Activated CD4-positive, alpha-beta memory T cell treated with anti-CD3 and anti-CD28 coated beads for 36 hours (primary cell): Measurements from ENCODE around the gene JOSD1. TPM values are rescaled to one million over a fixed set of nuclear protein-coding genes. Genes with fewer than 3 reads are reported as not detected.

ENCODE experiments used
- CTCF ChIA-PET: fragments of 350-600 bp; sonication (Branson Sonifier 250); formaldehyde crosslinking; loops from one replicate; lab custom pipeline; 2021; ENCODE audit warnings: antibody characterized with exemption, inconsistent platforms; lab: Charles Lee
- POLR2A ChIA-PET: fragments of 350-600 bp; sonication (Branson Sonifier 250); formaldehyde crosslinking; loops from one replicate; lab custom pipeline; 2021; ENCODE audit warnings: antibody characterized with exemption; lab: Charles Lee
- DNase-seq: peaks from one replicate; pipeline ENCODE4 v3.0.0-alpha.2; 2020
- H3K27ac Mint-ChIP-seq: one replicate; pipeline ENCODE4 v1.8.0; 2021; ENCODE audit warnings: mixed read lengths
- H3K27me3 Mint-ChIP-seq: one replicate; pipeline ENCODE4 v1.8.0; 2021; ENCODE audit warnings: mixed read lengths
- H3K36me3 Mint-ChIP-seq: one replicate; pipeline ENCODE4 v1.8.0; 2021; ENCODE audit warnings: mixed read lengths
- H3K4me1 Mint-ChIP-seq: one replicate; pipeline ENCODE4 v1.8.0; 2021; ENCODE audit warnings: low read depth, mixed read lengths
- H3K4me3 Mint-ChIP-seq: one replicate; pipeline ENCODE4 v1.8.0; 2021; ENCODE audit warnings: mild to moderate bottlenecking, mixed read lengths
- H3K9me3 Mint-ChIP-seq: one replicate; pipeline ENCODE4 v1.8.0; 2021; ENCODE audit warnings: mixed read lengths
- intact Hi-C: fragments of 100-400 bp; cut with micrococcal nuclease; formaldehyde crosslinking; loops from one replicate; pipeline ENCODE4 v1.15.1; 2023
- total RNA-seq, 2 experiments: library from RNA; stranded (reverse); gene quantifications; one replicate each; pipeline ENCODE4 v1.2.3, GENCODE V29; 2021

JOSD1 gene
- total RNA-seq, 2 experiments from 2014 or later: 71.8 to 78.4 TPM

GRCh38 chr22:38710866-38711265, 10.1 kb upstream of the JOSD1 start:
- Mint-ChIP-seq H3K4me3 (no peak overlapping the region), H3K4me1 (peaks cover 64% of the 10 kb centered on the region), H3K36me3 (peaks cover 40% of the 10 kb centered on the region), H3K9me3 (no peaks in the 10 kb centered on the region), H3K27me3 (no peaks in the 10 kb centered on the region), H3K27ac (no peak overlapping the region)
- intact Hi-C loops: no loop called here
- POLR2A ChIA-PET: no interaction called here
- CTCF ChIA-PET: interaction anchor here (0.7 to 1.0 kb wide), 2 partner anchors 14 to 22 kb away, joined by 3 read pairs; no protein-coding TSS in a partner anchor
- DNase-seq: no peak

- intact Hi-C loops: no loop called here
- no peaks in the 10 kb centered on the region for H3K9me3 Mint-ChIP-seq
- CTCF ChIA-PET: interaction anchor here (0.7 to 1.8 kb wide), 2 partner anchors 15 to 23 kb away, joined by 3 to 9 read pairs; no protein-coding TSS in a partner anchor
- no peaks in the 10 kb centered on the region for H3K27me3 Mint-ChIP-seq
- POLR2A ChIA-PET: interaction anchor here (0.6 kb wide), 1 partner anchor 275 kb away, joined by 3 read pairs; no protein-coding TSS in a partner anchor
- H3K27ac Mint-ChIP-seq: no peak overlapping the region
- no peak for DNase-seq
- H3K4me3 Mint-ChIP-seq: no peak overlapping the region
- H3K36me3 Mint-ChIP-seq: peaks cover 37% of the 10 kb centered on the region
- H3K4me1 Mint-ChIP-seq: peaks cover 64% of the 10 kb centered on the region
Measured at GRCh38 chr22:38710351-38710750, 9.6 kb upstream of the JOSD1 start.

GRCh38 chr22:38709306-38709705, 8.6 kb upstream of the JOSD1 start:
- no peaks in the 10 kb centered on the region for H3K27me3 Mint-ChIP-seq
- intact Hi-C loops: loop anchor here (5.0 kb wide), 2 partner anchors 527 to 608 kb away; partner anchors contain the start of genes PLA2G6 and RPL3
- H3K4me1 Mint-ChIP-seq: peaks cover 69% of the 10 kb centered on the region
- H3K9me3 Mint-ChIP-seq: no peaks in the 10 kb centered on the region
- POLR2A ChIA-PET: no interaction called here
- no peak overlapping the region for H3K27ac Mint-ChIP-seq
- no peak for DNase-seq
- CTCF ChIA-PET: interaction anchor here (0.6 to 1.8 kb wide), 2 partner anchors 16 to 24 kb away, joined by 3 to 9 read pairs; no protein-coding TSS in a partner anchor
- no peak overlapping the region for H3K4me3 Mint-ChIP-seq
- peaks cover 37% of the 10 kb centered on the region for H3K36me3 Mint-ChIP-seq

GRCh38 chr22:38707984-38708383, 7.2 kb upstream of the JOSD1 start:
- H3K36me3 Mint-ChIP-seq: peaks cover 34% of the 10 kb centered on the region

DNA sequence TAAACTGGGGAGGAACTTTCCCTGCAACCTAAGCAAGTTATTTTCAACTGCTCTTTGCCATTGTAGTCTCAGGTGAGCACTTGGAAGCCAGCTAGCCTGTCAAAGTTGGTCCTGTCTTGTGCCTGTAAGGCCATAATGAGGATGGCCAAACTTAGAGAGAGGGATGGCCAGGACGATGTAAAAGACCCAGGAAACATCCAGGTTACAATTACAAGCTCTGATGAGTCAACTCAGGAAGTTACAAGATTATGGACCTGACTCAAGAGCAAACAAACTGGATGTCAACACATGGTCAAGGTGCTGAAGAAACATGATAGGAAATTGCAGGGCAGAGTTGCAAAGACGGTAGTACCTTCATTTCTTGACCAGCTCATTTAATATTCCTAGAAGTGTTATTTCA, 6.6 kb upstream of the JOSD1 start:
- ChIA-PET CTCF (interaction anchor here (1.0 to 3.8 kb wide), 8 partner anchors 8 to 655 kb away, joined by 3 to 22 read pairs (median 4); partner anchors contain the start of gene TOMM22), POLR2A (interaction anchor here (1.4 to 1.5 kb wide), 2 partner anchors 26 to 49 kb away, joined by 5 to 8 read pairs; partner anchors contain the start of gene TOMM22)
- intact Hi-C loops: loop anchor here (5.0 kb wide), 2 partner anchors 525 to 610 kb away; partner anchors contain the start of genes PLA2G6 and RPL3
- no peaks in the 10 kb centered on the region for H3K9me3 Mint-ChIP-seq
- no peak for DNase-seq
- peak overlapping the region; percentile 92 for H3K4me3 Mint-ChIP-seq
- H3K27me3 Mint-ChIP-seq: no peaks in the 10 kb centered on the region
- peaks cover 55% of the 10 kb centered on the region for H3K4me1 Mint-ChIP-seq
- peaks cover 32% of the 10 kb centered on the region for H3K36me3 Mint-ChIP-seq
- peak overlapping the region; percentile 91 for H3K27ac Mint-ChIP-seq

More at GRCh38 chr22:38707984-38708383, 7.2 kb upstream of the JOSD1 start:
- Mint-ChIP-seq H3K27me3 (no peaks in the 10 kb centered on the region), H3K4me1 (peaks cover 61% of the 10 kb centered on the region), H3K4me3 (peak overlapping the region; percentile 25), H3K27ac (peak overlapping the region; percentile 91), H3K9me3 (no peaks in the 10 kb centered on the region)
- CTCF ChIA-PET: interaction anchor here (1.0 to 3.8 kb wide), 8 partner anchors 9 to 656 kb away, joined by 3 to 22 read pairs (median 4); partner anchors contain the start of gene TOMM22
- POLR2A ChIA-PET: no interaction called here
- DNase-seq: no peak
- intact Hi-C loops: loop anchor here (5.0 kb wide), 2 partner anchors 526 to 609 kb away; partner anchors contain the start of genes PLA2G6 and RPL3

DNA sequence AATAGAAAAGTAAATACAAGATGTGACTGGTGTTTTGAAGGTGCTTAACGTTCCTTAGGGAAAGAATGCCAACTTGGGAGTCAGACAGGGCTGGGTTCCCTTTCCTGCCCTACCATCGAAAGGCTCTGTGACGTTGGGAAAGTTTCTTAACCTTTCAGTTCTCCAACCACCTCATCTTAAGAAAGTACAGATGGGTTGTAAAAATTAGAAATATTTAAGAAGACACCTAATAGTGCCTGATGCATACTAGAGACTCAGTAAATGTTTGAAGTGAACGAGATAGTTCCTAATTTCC, 6.1 kb upstream of the JOSD1 start:
- H3K9me3 Mint-ChIP-seq: no peaks in the 10 kb centered on the region
- POLR2A ChIA-PET: interaction anchor here (1.4 to 2.3 kb wide), 4 partner anchors 11 to 50 kb away, joined by 3 to 13 read pairs (median 6); partner anchors contain the start of gene TOMM22
- peak overlapping the region; percentile 92 for H3K4me3 Mint-ChIP-seq
- intact Hi-C loops: loop anchor here (5.0 kb wide), 2 partner anchors 525 to 610 kb away; partner anchors contain the start of genes PLA2G6 and RPL3
- DNase-seq: no peak
- no peaks in the 10 kb centered on the region for H3K27me3 Mint-ChIP-seq
- peaks cover 51% of the 10 kb centered on the region for H3K4me1 Mint-ChIP-seq
- H3K36me3 Mint-ChIP-seq: peaks cover 32% of the 10 kb centered on the region
- H3K27ac Mint-ChIP-seq: peak overlapping the region; percentile 91
- CTCF ChIA-PET: interaction anchor here (1.0 to 3.8 kb wide), 4 partner anchors 9 to 62 kb away, joined by 3 to 22 read pairs (median 9); partner anchors contain the start of gene TOMM22

GRCh38 chr22:38706101-38706900, 5.6 kb upstream of the JOSD1 start:
- Mint-ChIP-seq H3K4me1 (peaks cover 55% of the 10 kb centered on the region), H3K27ac (peak overlapping the region; percentile 91), H3K36me3 (peaks cover 32% of the 10 kb centered on the region), H3K9me3 (no peaks in the 10 kb centered on the region), H3K27me3 (peaks cover under 1% of the 10 kb centered on the region), H3K4me3 (peak overlapping the region; percentile 92)
- ChIA-PET CTCF (interaction anchor here (1.0 to 3.8 kb wide), 5 partner anchors 8 to 62 kb away, joined by 3 to 22 read pairs (median 5); partner anchors contain the start of gene TOMM22), POLR2A (interaction anchor here (0.6 to 2.3 kb wide), 16 partner anchors 9 to 612 kb away, joined by 3 to 13 read pairs (median 4); partner anchors contain the start of genes PLA2G6 and TOMM22)
- intact Hi-C loops: loop anchor here (5.0 kb wide), 2 partner anchors 524 to 611 kb away; partner anchors contain the start of genes PLA2G6 and RPL3
- DNase-seq: peak; percentile 52

DNA sequence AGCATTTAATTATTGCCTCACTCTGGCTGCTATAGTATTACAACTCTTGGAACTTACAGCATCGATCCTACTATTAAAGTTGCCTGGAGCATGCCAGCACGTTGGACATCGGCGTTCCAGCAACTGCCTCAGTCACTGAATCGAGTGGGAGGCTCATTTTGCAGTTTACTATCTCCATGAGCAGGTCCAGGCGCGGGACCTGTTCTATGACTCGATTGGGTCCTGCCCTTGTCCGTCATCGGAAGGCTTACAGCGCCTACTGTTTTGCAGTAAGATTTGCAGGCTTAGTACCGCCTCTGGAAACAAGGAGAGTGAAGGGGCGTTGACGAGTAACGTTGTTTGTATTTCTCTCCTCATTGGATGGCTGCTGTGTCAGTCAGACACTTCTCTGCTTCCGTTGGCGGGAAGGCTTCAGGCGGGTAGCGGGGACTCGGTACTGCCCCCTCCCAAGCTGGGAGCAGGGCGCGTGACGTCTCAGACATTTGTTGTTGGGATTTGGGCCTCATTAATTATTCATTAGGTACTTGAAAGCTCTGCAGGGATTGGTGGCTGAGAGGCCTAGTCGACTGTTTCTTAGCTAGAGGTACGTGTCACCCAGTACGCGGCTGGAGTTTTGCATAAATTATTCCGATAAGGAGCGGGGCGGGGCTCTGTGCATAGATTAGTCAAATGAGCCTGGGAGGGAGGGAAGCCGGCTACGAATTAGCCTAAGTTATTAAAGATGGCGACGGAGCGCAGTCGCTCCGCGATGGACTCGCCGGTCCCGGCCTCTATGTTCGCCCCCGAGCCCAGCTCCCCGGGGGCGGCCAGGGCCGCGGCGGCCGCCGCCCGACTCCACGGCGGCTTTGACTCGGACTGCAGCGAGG, 4.7 kb upstream of the JOSD1 start, which contains the start of gene GTPBP1:
TSS of gene GTPBP1 (plus strand) at position 710 of the 866 bp plus-strand sequence. CDS start at position 722, 12 bp downstream.
- CTCF ChIA-PET: interaction anchor here (1.1 to 3.8 kb wide), 5 partner anchors 17 to 63 kb away, joined by 4 to 22 read pairs (median 5); partner anchors contain the start of gene TOMM22

DNA sequence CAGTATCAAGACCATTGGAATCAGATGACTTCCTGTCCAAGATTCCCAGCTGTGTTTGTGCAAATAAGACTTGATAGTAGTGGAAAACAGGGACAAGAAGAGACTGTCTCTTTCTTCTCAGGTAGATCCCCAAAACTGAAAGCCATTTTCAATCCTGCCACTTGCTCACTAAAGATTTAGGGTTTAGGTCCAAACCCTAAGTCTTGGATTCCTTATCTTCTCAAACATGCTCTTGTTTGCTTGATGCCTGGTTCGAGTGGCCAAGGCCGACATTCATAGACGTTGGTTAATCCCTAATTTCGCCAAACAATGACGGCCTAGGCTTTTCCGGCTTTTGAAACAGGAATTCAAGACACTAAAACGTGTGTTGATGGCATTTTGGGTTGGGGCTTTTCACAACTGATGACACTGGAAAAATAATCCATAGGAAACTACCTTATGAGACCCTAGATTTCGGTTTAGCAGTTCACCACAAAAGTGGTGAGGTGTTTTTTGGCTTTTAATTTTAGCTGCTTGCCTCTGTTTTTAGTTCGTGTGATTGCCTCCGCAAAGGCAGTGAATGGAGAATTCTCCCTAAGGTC, 4.0 kb upstream of the JOSD1 start:
- Mint-ChIP-seq H3K27ac (peak overlapping the region; percentile 97), H3K4me1 (peaks cover 43% of the 10 kb centered on the region), H3K9me3 (no peaks in the 10 kb centered on the region), H3K36me3 (peaks cover 24% of the 10 kb centered on the region), H3K27me3 (peaks cover 1% of the 10 kb centered on the region), H3K4me3 (peak overlapping the region; percentile 87)
- no peak for DNase-seq
- intact Hi-C loops: loop anchor here (1.0 to 5.0 kb wide), 7 partner anchors 48 to 613 kb away; partner anchors contain the start of genes CBX7, CBY1, DDX17 and DMC1
- POLR2A ChIA-PET: interaction anchor here (0.7 to 2.3 kb wide), 4 partner anchors 8 to 614 kb away, joined by 5 to 13 read pairs (median 6); partner anchors contain the start of gene TOMM22
- CTCF ChIA-PET: interaction anchor here (1.3 to 3.8 kb wide), 2 partner anchors 20 to 23 kb away, joined by 4 to 22 read pairs; partner anchors contain the start of gene TOMM22

More for the DNA sequence above, 4.7 kb upstream of the JOSD1 start, which contains the start of gene GTPBP1:
- H3K36me3 Mint-ChIP-seq: peaks cover 25% of the 10 kb centered on the region
- no peaks in the 10 kb centered on the region for H3K9me3 Mint-ChIP-seq
- DNase-seq: peak; percentile 98
- H3K27me3 Mint-ChIP-seq: peaks cover 1% of the 10 kb centered on the region
- peak within 1 kb of the TSS; percentile 97 for H3K27ac Mint-ChIP-seq
- H3K4me3 Mint-ChIP-seq: peak within 1 kb of the TSS; percentile 92
- intact Hi-C loops: loop anchor here (1.0 to 5.0 kb wide), 7 partner anchors 49 to 612 kb away; partner anchors contain the start of genes CBX7, CBY1, DDX17 and DMC1
- POLR2A ChIA-PET: interaction anchor here (0.6 to 2.3 kb wide), 17 partner anchors 9 to 613 kb away, joined by 3 to 13 read pairs (median 3); partner anchors contain the start of genes PLA2G6 and TOMM22
- peaks cover 47% of the 10 kb centered on the region for H3K4me1 Mint-ChIP-seq

DNA sequence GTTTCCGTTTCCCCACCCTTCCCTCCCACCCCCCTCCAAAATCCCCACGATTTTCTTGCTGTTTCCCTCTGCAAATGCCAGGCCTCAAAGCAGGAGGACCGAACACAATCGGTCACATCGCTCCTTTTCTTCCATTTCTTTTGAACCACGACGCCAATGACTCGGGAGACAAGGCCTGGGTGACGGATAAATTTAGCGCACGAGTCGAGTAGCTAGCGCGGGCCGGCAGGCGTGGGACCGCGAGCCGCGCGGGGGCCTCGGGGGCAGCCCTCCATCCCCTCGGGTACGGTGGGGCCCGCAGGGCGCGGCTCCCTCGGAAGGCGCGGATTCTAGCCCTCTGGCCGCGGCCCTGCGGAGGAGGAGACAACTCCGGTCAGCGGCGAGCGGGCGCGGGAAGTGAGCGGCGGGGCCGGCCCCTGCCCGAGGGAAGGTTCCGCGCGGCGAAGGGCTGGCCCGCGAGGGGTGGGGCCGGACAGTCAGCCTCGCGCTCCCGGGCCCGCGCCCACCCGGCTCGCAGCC, 414 bp downstream of the JOSD1 start:
- intact Hi-C loops: no loop called here
- DNase-seq: no peak
- H3K36me3 Mint-ChIP-seq: peaks cover 31% of the 10 kb centered on the region

More for the DNA sequence above, 414 bp downstream of the JOSD1 start:
- POLR2A ChIA-PET: interaction anchor here (1.2 to 2.3 kb wide), 3 partner anchors 18 to 56 kb away, joined by 3 to 19 read pairs (median 7); partner anchors contain the start of gene TOMM22
- CTCF ChIA-PET: interaction anchor here (1.6 to 4.4 kb wide), 4 partner anchors 18 to 648 kb away, joined by 4 to 40 read pairs (median 5); partner anchors contain the start of gene TOMM22
- no peaks in the 10 kb centered on the region for H3K9me3 Mint-ChIP-seq
- peaks cover 57% of the 10 kb centered on the region for H3K4me1 Mint-ChIP-seq
- H3K27me3 Mint-ChIP-seq: peaks cover 1% of the 10 kb centered on the region
- peak overlapping the region; percentile 98 for H3K27ac Mint-ChIP-seq
- H3K4me3 Mint-ChIP-seq: peak overlapping the region; percentile 92
